GM21447 (cell line): ENCODE data around the gene CD2.
A peak's percentile ranks its signal among the peaks of the same experiment; 100 is the strongest.

Experiments used
- ATAC-seq: cut with Tn5 transposase; IDR thresholded peaks from one replicate; pipeline ENCODE4 v1.9.1; 2021; ENCODE audit not compliant: unreplicated experiment

The CD2 gene

GRCh38 chr1:116771997-116772647 is 17.9 kb downstream of the CD2 start:
- ATAC-seq, result no peak

GRCh38 chr1:116772648-116773045 is 18.4 kb downstream of the CD2 start:
- ATAC-seq, result no peak

GRCh38 chr1:116775116-116775752 is 21.0 kb downstream of the CD2 start:
- ATAC-seq, result no peak

GRCh38 chr1:116777831-116778830 is 23.9 kb downstream of the CD2 start:
- no peak for ATAC-seq

- no peak for ATAC-seq
Observed at GRCh38 chr1:116781034-116781433, 26.8 kb downstream of the CD2 start.

GRCh38 chr1:116785006-116785405 is 30.8 kb downstream of the CD2 start:
- no peak for ATAC-seq

GRCh38 chr1:116786049-116786448 is 31.8 kb downstream of the CD2 start:
- no peak for ATAC-seq

- no peak for ATAC-seq
Observed at GRCh38 chr1:116791727-116792126, 37.5 kb downstream of the CD2 start.

- no peak for ATAC-seq
Observed at GRCh38 chr1:116793357-116793935, 39.2 kb downstream of the CD2 start.

GRCh38 chr1:116794371-116794770 is 40.1 kb downstream of the CD2 start:
- ATAC-seq, result no peak

GRCh38 chr1:116794804-116795481 is 40.7 kb downstream of the CD2 start:
- ATAC-seq, result peak; percentile 95

GRCh38 chr1:116795482-116795829 is 41.2 kb downstream of the CD2 start:
- ATAC-seq, result no peak

GRCh38 chr1:116804736-116805135 is 50.5 kb downstream of the CD2 start:
- no peak for ATAC-seq

- ATAC-seq, result no peak
Observed at GRCh38 chr1:116805398-116805797, 51.2 kb downstream of the CD2 start.

- peak; percentile 73 for ATAC-seq
Observed at GRCh38 chr1:116806245-116806644, 52.0 kb downstream of the CD2 start.

- ATAC-seq, result no peak
Observed at GRCh38 chr1:116806671-116807070, 52.4 kb downstream of the CD2 start.

- ATAC-seq, result no peak
Observed at GRCh38 chr1:116807394-116808199, 53.4 kb downstream of the CD2 start.

GRCh38 chr1:116808200-116808847 is 54.1 kb downstream of the CD2 start:
- ATAC-seq, result no peak

GRCh38 chr1:116808848-116809508 is 54.7 kb downstream of the CD2 start:
- no peak for ATAC-seq
